ENCODE results near the gene GAK.

Gene GAK

GRCh38 chr4:955931-956381 lies 23.8 kb upstream of the GAK start:
- no peak for TF ChIP-seq CTCF (IDR thresholded peaks at IDR 0.05; ENCODE audit: low read depth, low read length)
- DNase-seq (ENCODE audit: low read depth in 2 of 2): no peak
- H3K4me3 ChIP-seq (replicated peaks in 1 of 2; ENCODE audit: low read depth in 2 of 2, low read length in 2 of 2): no peak overlapping the region

- H3K4me3 ChIP-seq (replicated peaks in 1 of 2; ENCODE audit: low read depth in 2 of 2, low read length in 2 of 2): no peak overlapping the region
- no peak for DNase-seq (ENCODE audit: low read depth in 2 of 2)
- TF ChIP-seq CTCF (IDR thresholded peaks at IDR 0.05; ENCODE audit: low read depth, low read length): no peak
Measured at GRCh38 chr4:955161-955921, 23.2 kb upstream of the GAK start.

GRCh38 chr4:954211-955020 lies 22.3 kb upstream of the GAK start:
- TF ChIP-seq CTCF (IDR thresholded peaks at IDR 0.05; ENCODE audit: low read depth, low read length): no peak
- H3K4me3 ChIP-seq (replicated peaks in 1 of 2; ENCODE audit: low read depth in 2 of 2, low read length in 2 of 2): no peak overlapping the region
- DNase-seq (ENCODE audit: low read depth in 2 of 2): no peak

GRCh38 chr4:953574-953915 lies 21.4 kb upstream of the GAK start:
- no peak for TF ChIP-seq CTCF (IDR thresholded peaks at IDR 0.05; ENCODE audit: low read depth, low read length)
- no peak overlapping the region for H3K4me3 ChIP-seq (replicated peaks in 1 of 2; ENCODE audit: low read depth in 2 of 2, low read length in 2 of 2)
- DNase-seq (ENCODE audit: low read depth in 2 of 2): no peak

GRCh38 chr4:952881-953573 lies 20.9 kb upstream of the GAK start:
- DNase-seq (ENCODE audit: low read depth in 2 of 2): no peak
- no peak for TF ChIP-seq CTCF (IDR thresholded peaks at IDR 0.05; ENCODE audit: low read depth, low read length)
- no peak overlapping the region for H3K4me3 ChIP-seq (replicated peaks in 1 of 2; ENCODE audit: low read depth in 2 of 2, low read length in 2 of 2)

GRCh38 chr4:951594-952468 lies 19.7 kb upstream of the GAK start:
- DNase-seq (ENCODE audit: low read depth in 2 of 2): no peak
- TF ChIP-seq CTCF (IDR thresholded peaks at IDR 0.05; ENCODE audit: low read depth, low read length): no peak
- no peak overlapping the region for H3K4me3 ChIP-seq (replicated peaks in 1 of 2; ENCODE audit: low read depth in 2 of 2, low read length in 2 of 2)
